GM12875 (cell line): ENCODE results near the gene RAB3IL1.
"Not testable (repeated sequence)": the region's sequence is repeated elsewhere in the genome, so short reads cannot be mapped to it uniquely, and the experiment has no call there.

Experiments used
- H3K4me3 ChIP-seq: one replicate; pipeline ENCODE4 v1.5.1; 2011; ENCODE audit warnings: low read depth, low read length, control low read depth
- TF ChIP-seq, protein P1 (sequence below): IDR thresholded peaks from 2 replicates; pipeline ENCODE4 v1.5.1; 2011; ENCODE audit warnings: low read depth, mild to moderate bottlenecking, control low read depth, inconsistent platforms, low read length, moderate library complexity, borderline replicate concordance; ENCODE audit not compliant: insufficient read depth

Gene RAB3IL1

DNA sequence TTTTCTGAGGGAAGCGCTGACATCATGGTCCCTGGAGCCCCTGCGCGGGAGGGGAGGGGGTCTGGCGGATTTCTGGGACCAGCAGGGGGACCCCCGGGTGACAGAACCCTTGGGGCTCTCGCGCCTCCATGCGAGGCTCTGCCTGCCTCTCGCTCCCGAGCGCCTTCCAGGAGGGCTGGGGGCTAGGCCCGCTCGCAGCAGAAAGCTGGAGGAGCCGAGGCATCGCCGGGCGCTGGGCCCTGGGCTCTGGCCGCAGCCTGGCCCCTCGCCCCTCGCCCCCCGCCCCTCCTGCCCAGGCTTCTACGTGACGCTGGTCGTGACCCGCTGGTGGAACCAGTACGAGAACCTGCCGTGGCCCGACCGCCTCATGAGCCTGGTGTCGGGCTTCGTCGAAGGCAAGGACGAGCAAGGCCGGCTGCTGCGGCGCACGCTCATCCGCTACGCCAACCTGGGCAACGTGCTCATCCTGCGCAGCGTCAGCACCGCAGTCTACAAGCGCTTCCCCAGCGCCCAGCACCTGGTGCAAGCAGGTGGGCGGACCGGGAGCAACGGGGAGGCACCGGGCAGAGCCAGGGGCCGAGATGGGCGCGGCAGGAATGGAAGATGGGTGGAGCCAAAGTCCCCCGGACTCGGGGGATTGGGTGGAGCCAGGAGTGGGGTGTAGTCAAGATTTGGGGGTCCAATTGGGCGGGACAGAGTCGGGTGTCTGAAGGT, 38.2 kb upstream of the RAB3IL1 start:
- TF ChIP-seq, protein P1, sequence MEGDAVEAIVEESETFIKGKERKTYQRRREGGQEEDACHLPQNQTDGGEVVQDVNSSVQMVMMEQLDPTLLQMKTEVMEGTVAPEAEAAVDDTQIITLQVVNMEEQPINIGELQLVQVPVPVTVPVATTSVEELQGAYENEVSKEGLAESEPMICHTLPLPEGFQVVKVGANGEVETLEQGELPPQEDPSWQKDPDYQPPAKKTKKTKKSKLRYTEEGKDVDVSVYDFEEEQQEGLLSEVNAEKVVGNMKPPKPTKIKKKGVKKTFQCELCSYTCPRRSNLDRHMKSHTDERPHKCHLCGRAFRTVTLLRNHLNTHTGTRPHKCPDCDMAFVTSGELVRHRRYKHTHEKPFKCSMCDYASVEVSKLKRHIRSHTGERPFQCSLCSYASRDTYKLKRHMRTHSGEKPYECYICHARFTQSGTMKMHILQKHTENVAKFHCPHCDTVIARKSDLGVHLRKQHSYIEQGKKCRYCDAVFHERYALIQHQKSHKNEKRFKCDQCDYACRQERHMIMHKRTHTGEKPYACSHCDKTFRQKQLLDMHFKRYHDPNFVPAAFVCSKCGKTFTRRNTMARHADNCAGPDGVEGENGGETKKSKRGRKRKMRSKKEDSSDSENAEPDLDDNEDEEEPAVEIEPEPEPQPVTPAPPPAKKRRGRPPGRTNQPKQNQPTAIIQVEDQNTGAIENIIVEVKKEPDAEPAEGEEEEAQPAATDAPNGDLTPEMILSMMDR: no peak
- no peak overlapping the region for H3K4me3 ChIP-seq

DNA sequence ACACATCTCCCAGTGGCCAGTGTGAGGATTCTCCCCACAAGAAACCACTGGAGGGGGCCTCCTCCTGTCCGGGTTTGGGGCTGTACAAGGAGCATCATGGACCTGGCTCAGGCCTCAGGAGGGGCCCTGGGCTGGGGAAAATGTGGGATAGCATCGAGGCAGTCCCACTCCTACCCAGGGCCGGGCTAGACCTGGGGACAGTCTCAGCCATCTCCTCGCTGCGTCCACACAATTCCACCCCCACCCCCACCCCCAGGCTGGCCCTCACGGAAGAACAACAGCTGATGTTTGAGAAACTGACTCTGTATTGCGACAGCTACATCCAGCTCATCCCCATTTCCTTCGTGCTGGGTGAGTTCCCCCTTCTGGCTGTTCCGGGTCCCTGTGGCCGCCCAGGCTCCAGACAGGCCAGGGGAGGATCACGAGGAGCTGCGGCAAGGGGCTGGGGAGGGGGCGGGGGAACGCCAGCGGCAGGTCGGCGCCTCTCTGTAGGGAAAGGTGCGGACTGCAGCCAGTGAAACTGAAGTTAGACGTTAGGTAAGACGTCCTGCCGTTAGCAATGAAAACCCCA, 37.6 kb upstream of the RAB3IL1 start:
- TF ChIP-seq, protein P1: no peak
- H3K4me3 ChIP-seq: no peak overlapping the region

DNA sequence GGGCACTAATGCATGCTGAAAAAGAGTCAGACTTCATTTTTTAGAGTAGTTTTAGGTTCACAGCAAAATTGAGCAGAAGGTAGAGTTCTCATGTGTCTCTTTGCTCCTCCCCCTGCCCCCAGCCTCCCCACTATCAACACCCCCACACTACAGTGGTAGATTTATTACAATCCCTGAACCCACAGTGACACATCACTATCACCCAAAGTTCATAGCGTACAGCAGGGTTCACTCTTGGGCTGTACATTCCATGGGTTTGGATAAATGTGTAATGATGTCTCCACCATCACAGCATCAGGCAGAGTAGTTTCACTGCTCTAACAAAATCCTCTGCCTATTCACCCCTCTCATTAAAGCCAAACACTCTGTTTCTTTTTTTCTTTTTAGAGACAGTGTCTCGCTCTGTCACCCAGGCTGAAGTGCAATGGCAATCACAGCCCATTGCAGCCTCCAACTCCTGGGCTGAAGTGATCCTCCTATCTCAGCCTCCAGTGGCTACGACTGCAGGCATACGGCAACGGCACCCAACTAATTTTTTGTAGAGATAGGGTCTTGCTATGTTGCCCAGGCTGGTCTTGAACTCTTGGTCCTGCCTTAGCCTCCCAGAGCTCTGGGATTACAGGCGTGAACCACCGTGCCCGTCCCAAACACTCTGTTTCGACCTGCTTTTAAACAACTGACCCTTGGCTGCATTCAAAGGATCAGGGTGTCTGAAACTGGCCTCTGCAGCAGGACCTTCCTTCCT, 36.9 kb upstream of the RAB3IL1 start:
- no peak overlapping the region for H3K4me3 ChIP-seq
- TF ChIP-seq, protein P1: no peak

DNA sequence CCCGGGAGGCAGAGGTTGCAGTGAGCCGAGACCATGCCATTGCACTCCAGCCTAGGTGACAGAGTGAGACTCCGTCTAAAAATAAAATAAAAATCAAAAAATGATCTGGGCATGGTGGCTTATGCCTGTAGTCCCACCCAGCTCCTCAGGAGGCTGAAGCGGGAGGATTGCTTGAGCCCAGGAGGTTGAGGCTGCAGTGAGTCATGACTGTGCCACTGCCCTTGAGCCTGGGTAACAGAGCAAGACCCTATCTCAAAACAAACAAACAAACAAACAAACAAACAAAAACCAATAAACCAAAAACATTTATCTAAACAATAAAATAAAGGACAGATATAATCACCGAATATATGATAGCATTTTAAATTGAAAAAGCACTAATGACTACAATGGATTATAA, 36.3 kb upstream of the RAB3IL1 start:
- not testable (repeated sequence) for H3K4me3 ChIP-seq

DNA sequence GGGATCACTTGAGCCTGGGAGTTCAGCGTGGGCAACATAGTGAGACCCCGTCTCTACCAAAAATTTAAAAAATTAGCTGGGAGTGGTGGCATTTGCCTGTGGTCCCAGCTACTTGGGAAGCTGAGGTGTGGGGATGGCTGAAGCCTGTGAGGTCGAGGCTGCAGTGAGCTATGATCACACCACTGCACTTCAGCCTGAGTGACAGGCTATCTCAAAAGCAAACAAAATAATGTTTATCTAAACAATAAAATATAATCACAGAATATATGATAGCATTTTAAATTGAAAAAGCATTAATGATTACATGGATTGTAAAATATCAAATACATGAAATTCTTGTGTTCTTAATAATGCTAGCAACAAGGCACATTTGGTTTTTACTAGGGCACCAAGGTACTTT, 35.5 kb upstream of the RAB3IL1 start:
- H3K4me3 ChIP-seq: no peak overlapping the region
- TF ChIP-seq, protein P1: no peak

DNA sequence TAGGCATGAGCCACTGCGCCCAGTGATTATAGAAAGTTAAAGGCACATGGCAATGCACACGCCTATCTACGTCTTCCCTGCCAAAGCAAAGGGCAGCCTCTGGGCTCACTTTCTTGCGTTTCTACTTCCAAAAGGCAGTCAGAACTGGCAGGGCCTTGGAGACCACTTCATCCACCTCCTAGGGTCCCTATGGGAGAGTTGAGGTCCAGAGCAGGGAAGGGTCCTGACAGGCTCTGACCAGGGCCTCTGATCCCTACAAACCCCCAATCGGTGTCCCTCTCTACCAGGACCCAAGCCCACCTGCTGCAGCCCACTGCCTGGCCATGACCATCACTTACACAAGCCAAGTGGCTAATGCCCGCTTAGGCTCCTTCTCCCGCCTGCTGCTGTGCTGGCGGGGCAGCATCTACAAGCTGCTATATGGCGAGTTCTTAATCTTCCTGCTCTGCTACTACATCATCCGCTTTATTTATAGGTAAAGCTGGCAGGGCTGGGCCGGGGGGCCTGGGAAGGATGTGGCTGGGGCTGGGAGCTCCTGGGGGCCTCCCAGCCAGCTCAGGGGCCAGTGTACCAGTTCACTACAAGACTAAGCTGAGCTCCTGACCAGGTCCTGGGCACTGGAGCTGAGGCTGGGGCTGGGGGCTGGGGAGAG, 34.2 kb upstream of the RAB3IL1 start:
- no peak overlapping the region for H3K4me3 ChIP-seq
- TF ChIP-seq, protein P1: no peak

DNA sequence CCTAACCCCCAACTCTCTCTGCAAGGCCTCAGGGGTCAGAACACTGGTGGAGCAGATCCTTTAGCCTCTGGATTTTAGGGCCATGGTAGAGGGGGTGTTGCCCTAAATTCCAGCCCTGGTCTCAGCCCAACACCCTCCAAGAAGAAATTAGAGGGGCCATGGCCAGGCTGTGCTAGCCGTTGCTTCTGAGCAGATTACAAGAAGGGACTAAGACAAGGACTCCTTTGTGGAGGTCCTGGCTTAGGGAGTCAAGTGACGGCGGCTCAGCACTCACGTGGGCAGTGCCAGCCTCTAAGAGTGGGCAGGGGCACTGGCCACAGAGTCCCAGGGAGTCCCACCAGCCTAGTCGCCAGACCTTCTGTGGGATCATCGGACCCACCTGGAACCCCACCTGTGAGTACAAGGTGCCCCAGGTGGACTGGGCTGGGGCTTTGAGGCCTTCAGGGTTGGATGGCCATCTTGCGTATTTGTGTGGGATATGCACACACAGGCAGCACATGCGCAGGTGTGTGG, 32.7 kb upstream of the RAB3IL1 start, which contains the start of gene BEST1:
Gene BEST1, plus strand, starts transcription at position 317 of the 513 bp plus-strand sequence. CDS start 1,456 bp downstream, outside the sequence.
- TF ChIP-seq, protein P1: no peak
- no peak within 1 kb of the TSS for H3K4me3 ChIP-seq
